GM13976 (cell line): Measurements from ENCODE around the gene FLNB.

Source experiments
- DNase-seq: peaks from one replicate; pipeline ENCODE4 v3.0.0; 2012; ENCODE audit warnings: low spot score
- in situ Hi-C: fragments of 300-500 bp; cut with MboI; formaldehyde crosslinking; loops from one replicate; pipeline ENCODE4 v1.12.0; 2022; ENCODE audit warnings: low sequenced_read_pairs, mixed read lengths, inconsistent platforms; ENCODE audit not compliant: unreplicated experiment
- TF ChIP-seq, protein P1 (sequence below): IDR thresholded peaks from 2 replicates; pipeline ENCODE4 v1.5.1; 2012; ENCODE audit warnings: borderline replicate concordance, mild to moderate bottlenecking; ENCODE audit not compliant: insufficient read depth; ENCODE audit errors: extremely low read depth, missing control alignments, control extremely low read depth

Gene FLNB

DNA sequence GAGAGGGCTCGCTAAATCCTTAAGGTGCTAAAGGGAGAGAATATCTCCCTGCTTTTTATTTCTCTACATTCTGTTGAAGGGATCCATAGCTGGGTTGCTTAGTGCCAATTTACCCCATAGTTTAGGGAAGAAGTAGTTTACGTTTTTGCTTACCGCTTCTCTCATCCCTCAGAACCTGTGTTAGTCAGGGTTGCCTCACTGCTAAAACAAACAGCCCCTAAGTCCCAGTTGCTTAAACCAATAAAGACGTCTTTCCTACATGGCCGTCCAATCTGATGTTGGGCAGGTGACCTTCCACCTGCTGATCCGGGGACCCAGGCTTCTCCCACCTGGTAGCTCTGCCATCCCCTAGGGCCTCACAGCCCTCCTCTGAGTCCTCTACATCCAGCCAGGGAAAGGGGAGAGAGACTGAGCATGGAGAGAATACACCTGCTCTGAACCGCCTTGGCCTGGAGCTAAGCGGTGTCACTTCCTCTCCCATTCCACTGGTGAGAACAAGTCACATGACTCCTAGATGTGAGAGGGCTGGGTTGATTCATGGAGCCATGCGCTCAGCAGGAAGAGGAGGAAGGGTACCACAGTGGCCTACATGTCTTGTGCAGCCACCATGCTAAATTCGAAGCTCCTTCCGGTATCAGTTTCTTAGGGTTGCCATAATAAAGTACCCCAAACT is 176.2 kb downstream of the FLNB start:
- TF ChIP-seq, protein P1, sequence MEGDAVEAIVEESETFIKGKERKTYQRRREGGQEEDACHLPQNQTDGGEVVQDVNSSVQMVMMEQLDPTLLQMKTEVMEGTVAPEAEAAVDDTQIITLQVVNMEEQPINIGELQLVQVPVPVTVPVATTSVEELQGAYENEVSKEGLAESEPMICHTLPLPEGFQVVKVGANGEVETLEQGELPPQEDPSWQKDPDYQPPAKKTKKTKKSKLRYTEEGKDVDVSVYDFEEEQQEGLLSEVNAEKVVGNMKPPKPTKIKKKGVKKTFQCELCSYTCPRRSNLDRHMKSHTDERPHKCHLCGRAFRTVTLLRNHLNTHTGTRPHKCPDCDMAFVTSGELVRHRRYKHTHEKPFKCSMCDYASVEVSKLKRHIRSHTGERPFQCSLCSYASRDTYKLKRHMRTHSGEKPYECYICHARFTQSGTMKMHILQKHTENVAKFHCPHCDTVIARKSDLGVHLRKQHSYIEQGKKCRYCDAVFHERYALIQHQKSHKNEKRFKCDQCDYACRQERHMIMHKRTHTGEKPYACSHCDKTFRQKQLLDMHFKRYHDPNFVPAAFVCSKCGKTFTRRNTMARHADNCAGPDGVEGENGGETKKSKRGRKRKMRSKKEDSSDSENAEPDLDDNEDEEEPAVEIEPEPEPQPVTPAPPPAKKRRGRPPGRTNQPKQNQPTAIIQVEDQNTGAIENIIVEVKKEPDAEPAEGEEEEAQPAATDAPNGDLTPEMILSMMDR: no peak
- in situ Hi-C loops: loop anchor here (10.0 kb wide), 1 partner anchor 350 kb away; the partner anchor contains the start of gene ACOX2
- no peak for DNase-seq

DNA sequence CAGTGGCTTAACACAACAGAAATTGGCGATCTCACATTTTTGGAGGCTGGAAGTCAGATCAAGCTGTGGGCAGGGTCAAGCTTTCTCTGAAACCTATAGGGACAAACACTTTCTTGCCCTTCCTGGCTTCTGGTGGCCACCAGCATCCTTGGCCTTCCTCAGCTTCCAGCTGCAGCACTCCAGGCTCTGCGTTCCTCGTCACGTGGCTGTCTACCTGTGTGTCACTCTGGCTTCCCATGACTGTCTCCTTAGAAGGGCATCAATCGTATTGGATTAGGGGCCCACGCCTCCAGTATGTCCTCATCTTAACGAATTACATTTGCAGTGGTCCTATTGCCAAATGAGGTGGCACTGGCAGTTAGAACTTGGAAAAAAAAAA is 176.7 kb downstream of the FLNB start:
- TF ChIP-seq, protein P1: no peak
- in situ Hi-C loops: loop anchor here (5.0 to 10.0 kb wide), 3 partner anchors 37 to 350 kb away; partner anchors contain the start of gene ACOX2
- no peak for DNase-seq

DNA sequence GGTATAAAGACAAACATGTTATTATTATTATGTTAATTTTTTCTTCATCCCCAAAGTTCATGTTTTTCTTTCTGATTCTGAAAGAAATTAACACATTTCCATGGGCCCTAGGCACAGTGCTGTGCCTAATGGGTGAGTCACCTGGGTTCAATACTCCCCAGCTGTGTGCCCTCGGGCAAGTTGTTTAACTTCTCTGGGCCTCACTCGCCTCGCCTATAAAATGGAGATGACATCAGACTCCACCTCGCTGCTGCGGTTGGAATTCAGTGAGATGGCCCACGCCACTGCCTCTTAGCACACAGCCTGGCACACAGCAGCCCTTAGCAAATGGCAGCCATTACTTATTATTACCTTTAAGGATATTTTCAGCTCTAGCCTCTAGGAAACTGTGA is 179.9 kb downstream of the FLNB start:
- in situ Hi-C loops: loop anchor here (5.0 to 10.0 kb wide), 3 partner anchors 34 to 347 kb away; partner anchors contain the start of gene ACOX2
- no peak for DNase-seq
- TF ChIP-seq, protein P1: no peak

GRCh38 chr3:58188921-58189451 is 180.8 kb downstream of the FLNB start:
- no peak for DNase-seq
- TF ChIP-seq, protein P1: no peak
- in situ Hi-C loops: loop anchor here (5.0 to 10.0 kb wide), 3 partner anchors 33 to 346 kb away; partner anchors contain the start of gene ACOX2

- in situ Hi-C loops: loop anchor here (5.0 to 10.0 kb wide), 3 partner anchors 33 to 345 kb away; partner anchors contain the start of gene ACOX2
Measured at GRCh38 chr3:58189691-58190090, 181.5 kb downstream of the FLNB start.

GRCh38 chr3:58190291-58190690 is 182.1 kb downstream of the FLNB start:
- TF ChIP-seq, protein P1: no peak
- in situ Hi-C loops: no loop called here
- no peak for DNase-seq

More at GRCh38 chr3:58189691-58190090, 181.5 kb downstream of the FLNB start:
- DNase-seq: no peak
- TF ChIP-seq, protein P1: no peak
